NCI-H128 (cell line): ENCODE results near the gene RXFP2.

ENCODE experiments used
- DNase-seq: peaks from one replicate; lab custom pipeline; 2025; ENCODE audit not compliant: unreplicated experiment; lab: John Stamatoyannopoulos, UW

RXFP2 gene

DNA sequence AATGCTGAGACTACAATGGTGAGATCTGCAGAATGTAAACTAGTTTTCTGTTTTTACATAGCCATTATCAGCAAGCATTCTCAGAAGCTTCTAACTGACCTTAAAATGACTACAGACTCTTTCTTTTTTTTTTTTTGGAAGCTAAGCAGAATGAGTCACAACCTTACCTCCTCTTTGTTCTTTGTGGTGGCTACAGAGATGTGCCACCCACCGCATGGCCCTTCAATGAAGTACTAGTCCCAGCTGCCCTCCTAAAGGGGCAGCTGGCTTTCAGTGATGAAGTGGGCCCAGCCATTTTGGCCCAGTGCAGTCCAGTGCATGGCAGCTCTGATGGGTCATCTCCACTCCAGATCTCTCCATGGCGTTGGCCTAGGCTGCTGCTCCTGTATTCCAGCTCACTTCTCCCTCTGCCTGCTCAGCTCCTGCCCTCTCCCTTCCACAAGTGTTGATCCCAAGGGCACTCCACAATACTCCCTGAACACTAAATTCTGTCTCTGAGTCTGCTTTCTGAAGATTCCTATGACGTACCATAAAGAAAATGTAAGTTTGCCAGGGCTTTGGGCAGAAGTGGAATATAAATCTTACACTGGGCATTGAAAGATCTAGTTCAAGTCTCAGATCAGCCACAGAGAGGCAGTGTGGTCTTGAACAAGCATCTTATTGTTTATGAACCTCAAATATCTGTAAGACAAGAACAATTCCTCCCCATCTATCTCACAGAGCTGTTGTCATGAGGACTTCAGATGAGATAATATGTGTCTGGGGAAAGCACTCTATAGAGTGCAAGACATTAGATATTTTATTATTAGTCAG is 85.6 kb downstream of the RXFP2 start:
- DNase-seq, result no peak

DNA sequence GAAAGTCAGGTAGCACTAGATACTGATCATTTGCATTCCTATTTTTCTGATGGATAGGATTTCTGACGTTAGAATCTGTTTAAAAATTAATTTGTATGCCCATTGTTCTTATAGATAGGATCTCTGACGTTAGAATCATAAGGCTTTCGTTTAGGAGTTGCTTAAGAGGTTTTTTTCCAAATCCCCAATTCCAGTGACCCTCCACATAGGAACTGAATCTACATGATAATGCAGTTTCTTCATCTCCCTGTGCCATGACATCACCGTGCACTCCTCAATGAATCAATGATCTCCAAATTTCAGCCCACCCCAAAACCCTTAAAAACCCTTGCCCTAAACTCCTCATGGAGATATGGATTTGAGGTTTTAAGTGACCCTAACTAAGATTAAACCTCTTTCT is 87.2 kb downstream of the RXFP2 start:
- DNase-seq, result no peak

DNA sequence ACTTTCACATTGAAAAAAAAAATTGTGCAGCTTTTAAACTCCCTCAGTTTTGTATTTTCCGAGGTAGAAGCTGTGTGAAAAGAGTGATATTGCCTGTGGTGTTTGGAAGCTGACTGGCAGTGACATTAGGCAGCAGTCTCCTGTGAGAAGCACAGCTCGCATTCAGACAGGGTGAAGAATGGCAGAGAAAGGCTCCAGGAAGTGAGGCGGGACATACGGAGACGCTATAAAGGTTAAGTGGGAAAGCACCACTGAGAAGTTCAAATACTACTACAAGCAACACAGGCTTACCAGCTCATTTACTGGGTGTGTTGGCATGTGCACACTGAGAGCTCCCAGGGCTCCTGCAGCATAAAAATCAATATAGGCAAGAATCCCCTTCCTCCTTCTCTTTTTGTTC is 88.4 kb downstream of the RXFP2 start:
- no peak for DNase-seq

DNA sequence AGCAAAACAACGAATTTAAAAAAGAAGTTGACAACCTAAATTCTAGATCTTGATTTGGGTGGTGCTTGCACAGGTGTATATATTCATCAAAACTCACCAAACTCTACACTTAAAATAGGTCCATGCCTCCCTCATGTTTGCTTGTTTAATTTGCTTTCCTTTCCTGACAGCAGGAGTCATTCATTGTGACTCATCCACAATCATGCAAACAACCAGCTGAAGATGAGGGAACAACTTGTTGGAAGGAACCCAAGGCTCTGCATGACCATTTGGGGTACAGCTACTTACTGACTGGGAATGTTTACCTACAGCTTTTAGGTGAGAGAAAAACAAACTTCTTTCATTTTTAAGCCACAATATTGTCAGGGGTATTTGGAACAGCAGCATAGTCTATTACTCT is 96.6 kb downstream of the RXFP2 start:
- DNase-seq, result no peak

DNA sequence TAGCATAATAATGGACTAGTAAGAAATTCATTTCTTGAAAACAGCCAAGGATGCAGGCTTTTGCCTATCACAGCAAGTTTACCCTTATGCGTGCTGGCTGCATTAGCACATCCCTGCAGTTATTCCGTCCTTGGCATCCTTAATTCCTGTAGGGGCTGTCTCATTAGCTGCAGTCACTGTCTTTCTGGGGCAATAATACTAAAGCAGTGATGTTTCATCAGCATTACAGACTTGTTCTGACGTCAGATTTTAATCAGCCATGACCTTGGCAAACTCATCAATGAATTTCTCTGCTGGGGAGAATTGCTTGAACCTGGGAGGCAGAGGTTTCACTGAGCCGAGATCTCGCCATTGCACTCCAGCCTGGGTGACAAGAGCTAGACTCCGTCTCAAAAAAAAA is 103.7 kb downstream of the RXFP2 start:
- DNase-seq, result no peak

DNA sequence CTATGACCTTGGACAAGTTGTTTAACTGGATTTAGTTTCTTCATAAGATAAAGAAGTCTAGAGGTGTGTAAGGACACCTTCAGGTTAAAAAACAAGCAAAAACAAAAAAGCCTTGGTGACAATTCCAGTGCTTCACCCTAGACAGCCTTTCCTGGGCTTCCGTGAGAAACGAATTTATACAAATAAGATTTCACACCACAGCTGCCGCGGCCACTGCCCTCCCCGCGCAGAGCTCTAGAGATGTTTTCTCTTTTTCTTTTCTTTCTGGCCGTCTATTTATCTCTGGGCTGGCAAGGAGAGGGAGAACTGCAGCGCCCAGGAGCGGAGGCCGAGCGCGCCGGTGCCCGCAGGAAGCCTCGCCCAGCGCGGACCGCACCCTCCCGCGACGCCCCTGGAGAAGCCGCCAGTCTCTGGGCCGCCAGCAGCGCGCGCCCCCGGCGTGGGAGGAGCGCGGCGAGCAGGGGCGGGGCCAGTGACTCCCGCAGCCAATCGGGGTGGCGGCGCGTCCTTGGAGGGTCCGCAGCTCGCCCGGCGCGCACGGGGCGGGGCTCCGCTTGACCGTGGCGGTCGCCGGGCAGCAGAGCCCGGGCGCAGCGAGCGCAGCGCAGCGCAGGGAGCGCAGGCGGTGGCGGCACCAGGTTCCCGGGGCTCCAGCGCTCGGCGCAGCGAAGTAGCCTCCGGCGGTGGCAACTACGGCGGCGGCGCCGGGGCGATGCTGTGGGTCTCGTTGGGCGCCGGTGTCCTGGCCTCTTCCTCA is 107.0 kb downstream of the RXFP2 start:
- peak; percentile 81 for DNase-seq

DNA sequence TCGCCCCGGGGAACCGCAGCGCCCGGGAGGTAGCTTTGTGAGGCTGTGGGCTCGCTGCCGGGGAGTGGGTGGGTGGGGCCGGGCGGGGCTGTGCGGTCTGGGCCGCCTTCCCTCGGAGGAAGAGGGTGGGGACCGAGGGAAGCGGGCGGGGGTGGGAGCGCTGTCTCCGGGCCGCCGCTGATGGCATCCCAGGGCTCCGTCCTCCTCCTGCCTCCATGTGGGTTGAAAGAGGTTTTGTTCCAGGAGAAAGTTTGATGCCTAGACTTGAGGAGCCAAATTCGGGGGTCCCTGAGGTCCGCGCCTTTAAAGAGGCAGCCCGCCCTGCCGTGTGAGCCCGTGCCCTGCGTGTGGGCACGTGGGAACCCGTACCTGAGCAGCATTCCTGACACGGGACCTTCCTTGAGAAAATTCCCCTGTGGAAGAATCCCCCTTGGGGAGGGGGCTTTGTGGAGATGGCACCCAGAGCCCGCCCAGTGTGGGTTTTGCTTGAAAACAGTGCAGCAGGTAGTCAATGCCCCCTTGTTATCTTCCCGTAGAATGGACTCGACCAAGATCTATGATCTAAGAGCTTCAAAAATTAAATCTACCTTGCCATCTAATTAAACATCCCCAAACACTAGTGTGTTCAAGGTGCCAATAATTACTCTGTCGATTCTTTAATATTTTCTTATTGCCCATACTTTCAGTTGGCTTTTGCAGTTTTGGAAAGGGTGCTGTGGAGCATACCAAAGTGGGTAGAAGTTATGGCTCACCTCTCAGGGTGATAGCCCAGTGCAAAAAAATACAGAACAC is 107.8 kb downstream of the RXFP2 start:
- DNase-seq, result no peak

DNA sequence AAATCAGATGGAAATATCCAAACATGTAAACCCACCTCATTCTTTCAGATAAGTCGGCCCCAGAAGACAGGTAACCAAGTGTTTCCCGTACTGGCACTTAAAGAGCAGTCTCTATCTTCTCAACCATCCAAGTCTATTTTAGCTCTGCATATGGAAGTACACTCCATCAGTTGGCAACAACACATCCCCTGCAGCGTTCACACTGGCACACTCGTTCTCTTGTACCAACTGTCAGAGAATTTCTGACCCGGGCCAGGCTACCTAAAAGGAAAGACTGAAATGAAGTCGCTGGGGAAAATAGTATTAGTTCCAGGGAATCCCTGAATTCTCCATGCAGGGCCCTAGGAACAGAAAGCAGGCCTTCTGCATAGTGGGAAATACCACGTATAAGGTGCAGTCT is 109.3 kb downstream of the RXFP2 start:
- DNase-seq, result no peak

DNA sequence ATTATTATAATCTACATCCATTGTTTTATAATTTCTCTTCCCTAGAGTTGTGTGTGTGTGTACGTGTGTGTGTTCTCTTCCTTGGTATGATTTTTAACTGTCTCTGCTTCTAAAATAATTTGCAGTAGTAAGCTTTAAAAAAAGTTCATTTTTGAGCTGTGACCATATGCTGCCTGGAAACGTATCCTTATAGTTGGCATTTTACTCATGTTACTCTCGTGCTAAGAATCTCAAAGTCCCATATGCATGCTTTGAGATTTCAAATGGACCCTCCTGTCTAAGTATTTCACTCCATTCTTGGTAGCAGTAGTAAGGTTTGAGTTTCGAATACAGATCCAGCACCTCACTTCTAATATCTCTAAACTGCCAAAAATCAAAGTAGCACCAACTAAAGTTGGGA is 109.9 kb downstream of the RXFP2 start:
- no peak for DNase-seq

DNA sequence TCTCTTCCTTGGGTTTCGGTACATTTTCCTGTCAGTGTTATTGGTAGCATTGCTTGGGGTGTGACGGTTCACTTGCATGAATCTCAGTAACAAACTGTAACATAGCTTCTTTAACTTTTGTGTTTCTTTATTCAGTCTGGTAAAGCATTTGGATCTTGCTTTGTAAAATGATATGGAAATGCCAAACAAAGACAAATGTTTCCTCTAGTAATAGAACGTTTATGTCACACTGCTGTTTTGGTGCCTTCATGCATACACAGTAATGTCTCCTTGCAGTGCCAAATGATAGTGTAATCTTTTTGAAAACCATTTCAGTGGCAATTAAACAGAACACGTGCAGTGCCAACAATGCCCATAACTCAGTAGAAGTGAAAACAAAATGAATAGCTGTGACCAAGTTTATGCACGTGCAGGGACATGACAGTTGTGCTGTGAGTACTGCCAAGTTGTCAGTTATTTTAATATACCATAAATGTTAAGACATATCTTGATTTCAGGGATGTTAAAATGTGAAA is 110.8 kb downstream of the RXFP2 start:
- DNase-seq, result no peak

DNA sequence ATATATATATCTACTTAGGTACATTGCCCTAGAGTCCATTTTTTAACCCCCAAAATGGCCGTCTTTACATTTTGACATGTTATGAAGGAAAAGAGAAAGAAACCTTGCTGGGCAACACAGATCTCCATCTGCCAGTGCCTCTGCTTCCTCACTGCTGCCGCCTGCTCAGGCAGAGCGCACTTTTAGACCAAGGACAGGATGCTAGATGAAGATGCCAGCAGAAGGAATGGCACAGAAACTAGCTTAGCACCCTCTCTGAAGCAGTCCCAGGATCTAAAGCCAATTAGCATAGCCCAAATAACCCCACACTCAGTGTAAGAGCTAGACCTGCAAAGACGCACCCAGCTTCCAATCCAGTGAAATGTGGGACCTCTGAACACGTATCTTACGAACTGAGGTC is 111.9 kb downstream of the RXFP2 start:
- DNase-seq, result no peak
